ENCODE measurements around the gene SNAPC2. TPM values are rescaled to one million over a fixed set of nuclear protein-coding genes. Genes with fewer than 3 reads are reported as not detected.
A peak's percentile ranks its signal among the peaks of the same experiment; 100 is the strongest.

The SNAPC2 gene
- total and polyA plus RNA-seq, 2 of the 13 experiments (the other 11 are each of a cell fraction or from before 2014, with no cell fraction given), result 10.2 to 12.7 TPM

DNA sequence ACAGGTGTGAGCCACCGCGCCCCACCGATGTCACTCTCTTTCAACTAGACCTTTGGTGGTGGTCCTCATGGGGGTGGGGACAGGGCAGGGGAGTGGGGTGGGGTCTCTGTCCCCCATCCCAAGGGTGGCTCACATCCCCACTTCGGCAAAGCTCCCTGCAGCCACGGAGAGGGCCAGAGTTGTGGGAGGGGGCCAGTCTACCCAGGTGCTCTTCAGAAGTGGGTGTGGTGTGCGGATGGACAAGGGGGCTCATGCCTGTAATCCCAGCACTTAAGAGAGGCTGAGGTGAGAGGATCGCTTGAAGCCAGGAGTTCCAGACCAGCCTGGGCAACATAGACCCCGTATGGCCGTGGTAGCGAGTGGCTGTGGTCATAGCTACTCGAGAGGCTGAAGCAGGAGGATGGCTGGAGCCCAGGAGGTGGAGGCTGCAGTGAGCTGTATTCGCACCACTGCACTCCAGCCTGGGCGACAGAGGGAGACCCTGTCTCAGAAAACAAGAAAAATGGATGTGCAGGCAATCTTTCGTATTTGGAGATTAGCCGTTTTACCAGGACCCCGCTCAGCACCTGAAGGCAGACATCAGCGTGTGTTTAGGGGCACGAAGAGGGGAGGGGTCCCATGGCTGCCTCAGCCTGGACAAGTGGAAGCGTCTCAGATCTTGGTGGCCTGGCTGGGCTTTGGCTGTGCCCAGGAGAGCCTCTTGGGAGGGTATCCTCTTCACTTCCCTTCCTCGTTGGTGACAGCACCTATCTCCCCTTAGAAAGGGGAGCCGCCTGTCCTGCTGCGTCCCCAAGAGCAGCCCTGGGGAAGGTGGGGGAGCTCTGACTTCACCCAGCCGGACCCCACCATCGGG lies 4.7 kb upstream of the SNAPC2 start (continued):
- TF ChIP-seq ZNF670 (CRISPR knock-in tag; IDR thresholded peaks at IDR 0.05; ENCODE audit: borderline replicate concordance) (no peak), REPIN1 (CRISPR knock-in tag; IDR thresholded peaks at IDR 0.05; ENCODE audit: borderline replicate concordance, low read depth) (0 out of 2 replicates have a peak, but pooled peaks have one; percentile 8), ZFP36L2 (CRISPR knock-in tag; IDR thresholded peaks at IDR 0.05) (no peak), MAFG (CRISPR knock-in tag; IDR thresholded peaks at IDR 0.05) (no peak), CERS6 (CRISPR knock-in tag; IDR thresholded peaks at IDR 0.05) (no peak), ZNF605 (CRISPR knock-in tag; IDR thresholded peaks at IDR 0.05) (peak; percentile 50; the same call in 1 of the 2 replicates), HNRNPH1 (optimal IDR thresholded peaks at IDR 0.05; ENCODE audit: low read depth, low read length) (no peak), GPBP1L1 (CRISPR knock-in tag; IDR thresholded peaks at IDR 0.05) (no peak), RNF2 (conservative IDR thresholded peaks at IDR 0.05; ENCODE audit: low read depth) (no peak), RFX5 (IDR thresholded peaks at IDR 0.05; ENCODE audit: low read depth, low read length) (no peak), ZNF207 (IDR thresholded peaks at IDR 0.05; ENCODE audit: borderline replicate concordance) (no peak), GRHL1 (CRISPR knock-in tag; conservative IDR thresholded peaks at IDR 0.05) (no peak), MYC (CRISPR knock-in tag; IDR thresholded peaks at IDR 0.05; ENCODE audit: borderline replicate concordance) (no peak), ZNF557 (CRISPR knock-in tag; IDR thresholded peaks at IDR 0.05) (no peak), AGO2 (optimal IDR thresholded peaks at IDR 0.05; ENCODE audit: low read depth, low read length) (no peak), ZNF280D (CRISPR knock-in tag; IDR thresholded peaks at IDR 0.05) (no peak), MTERF4 (CRISPR knock-in tag; IDR thresholded peaks at IDR 0.05) (0 out of 2 replicates have a peak, but pooled peaks have one; percentile 14)
- TF ChIP-seq, protein P1, sequence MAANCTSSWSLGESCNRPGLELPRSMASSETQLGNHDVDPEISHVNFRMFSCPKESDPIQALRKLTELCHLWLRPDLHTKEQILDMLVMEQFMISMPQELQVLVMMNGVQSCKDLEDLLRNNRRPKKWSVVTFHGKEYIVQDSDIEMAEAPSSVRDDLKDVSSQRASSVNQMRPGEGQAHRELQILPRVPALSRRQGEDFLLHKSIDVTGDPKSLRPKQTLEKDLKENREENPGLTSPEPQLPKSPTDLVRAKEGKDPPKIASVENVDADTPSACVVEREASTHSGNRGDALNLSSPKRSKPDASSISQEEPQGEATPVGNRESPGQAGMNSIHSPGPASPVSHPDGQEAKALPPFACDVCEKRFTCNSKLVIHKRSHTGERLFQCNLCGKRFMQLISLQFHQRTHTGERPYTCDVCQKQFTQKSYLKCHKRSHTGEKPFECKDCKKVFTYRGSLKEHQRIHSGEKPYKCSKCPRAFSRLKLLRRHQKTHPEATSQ (CRISPR knock-in tag; IDR thresholded peaks at IDR 0.05; ENCODE audit: borderline replicate concordance), result no peak
